Kidney glomerular epithelial cell (primary cell): ENCODE measurements around the gene GOLGA5.
"Not testable (repeated sequence)": the region's sequence is repeated elsewhere in the genome, so short reads cannot be mapped to it uniquely, and the experiment has no call there.

Experiments
- DNase-seq: peaks from one replicate; lab custom pipeline; 2025; lab: John Stamatoyannopoulos, UW

Gene GOLGA5, protein sequence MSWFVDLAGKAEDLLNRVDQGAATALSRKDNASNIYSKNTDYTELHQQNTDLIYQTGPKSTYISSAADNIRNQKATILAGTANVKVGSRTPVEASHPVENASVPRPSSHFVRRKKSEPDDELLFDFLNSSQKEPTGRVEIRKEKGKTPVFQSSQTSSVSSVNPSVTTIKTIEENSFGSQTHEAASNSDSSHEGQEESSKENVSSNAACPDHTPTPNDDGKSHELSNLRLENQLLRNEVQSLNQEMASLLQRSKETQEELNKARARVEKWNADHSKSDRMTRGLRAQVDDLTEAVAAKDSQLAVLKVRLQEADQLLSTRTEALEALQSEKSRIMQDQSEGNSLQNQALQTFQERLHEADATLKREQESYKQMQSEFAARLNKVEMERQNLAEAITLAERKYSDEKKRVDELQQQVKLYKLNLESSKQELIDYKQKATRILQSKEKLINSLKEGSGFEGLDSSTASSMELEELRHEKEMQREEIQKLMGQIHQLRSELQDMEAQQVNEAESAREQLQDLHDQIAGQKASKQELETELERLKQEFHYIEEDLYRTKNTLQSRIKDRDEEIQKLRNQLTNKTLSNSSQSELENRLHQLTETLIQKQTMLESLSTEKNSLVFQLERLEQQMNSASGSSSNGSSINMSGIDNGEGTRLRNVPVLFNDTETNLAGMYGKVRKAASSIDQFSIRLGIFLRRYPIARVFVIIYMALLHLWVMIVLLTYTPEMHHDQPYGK

GRCh38 chr14:92793709-92794546 lies at the start of gene GOLGA5:
GOLGA5 (plus strand) TSS chr14:92794305; CDS start chr14:92797438, 3,133 bp downstream.
- peak; percentile 99 for DNase-seq

DNA sequence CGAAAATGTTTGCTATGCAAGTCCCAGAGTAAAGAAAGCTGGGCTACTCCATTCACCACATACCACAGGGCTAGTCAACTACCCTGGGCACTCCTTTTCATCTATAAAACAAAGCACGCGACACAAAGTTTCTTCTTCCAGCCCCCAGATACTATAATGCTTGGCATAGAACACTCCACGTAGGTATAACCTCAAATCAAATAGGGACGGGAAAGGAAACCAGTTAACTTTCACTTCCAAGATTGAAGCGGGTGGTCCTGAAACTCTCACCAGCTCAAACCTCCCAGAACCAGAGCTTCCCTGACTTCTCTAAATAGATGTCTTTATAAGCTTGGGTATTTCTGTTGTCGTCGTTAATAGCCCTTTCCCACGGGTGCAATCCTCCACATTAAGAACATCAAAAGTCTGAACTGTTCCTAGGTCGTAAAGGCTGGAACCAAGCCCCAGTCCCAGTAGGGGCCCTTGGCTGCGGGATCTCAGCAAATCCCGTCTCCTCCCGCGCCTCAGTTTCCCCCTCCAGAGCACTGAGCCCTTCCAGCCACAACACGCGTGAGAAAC lies 46.3 kb upstream of the GOLGA5 start:
- no peak for DNase-seq

GRCh38 chr14:92748259-92749016 lies 45.7 kb upstream of the GOLGA5 start, which contains the start of gene LGMN:
LGMN (minus strand) TSS chr14:92748627; CDS start chr14:92732786, 15,841 bp downstream.
- peak; percentile 92 for DNase-seq

DNA sequence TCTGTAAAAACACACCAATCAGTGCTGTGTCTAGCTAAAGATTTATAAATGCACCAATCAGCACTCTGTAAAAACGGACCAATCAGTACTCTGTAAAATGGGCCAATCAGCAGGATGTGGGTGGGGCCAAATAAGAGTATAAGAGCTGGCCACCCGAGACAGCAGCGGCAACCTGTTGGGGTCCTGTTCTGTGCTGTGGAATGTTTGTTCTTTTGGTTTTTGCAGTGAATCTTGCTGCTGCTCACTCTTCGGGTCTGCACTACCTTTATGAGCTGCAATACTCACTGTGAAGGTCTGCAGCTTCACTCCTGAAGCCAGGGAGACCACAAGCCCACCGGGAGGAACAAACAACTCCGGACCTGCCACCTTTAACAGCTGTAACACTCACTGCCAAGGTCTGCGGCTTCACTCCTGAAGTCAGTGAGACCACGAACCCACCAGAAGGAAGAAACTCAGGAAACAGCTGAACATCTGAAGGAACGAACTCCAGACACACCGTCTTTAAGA lies 43.8 kb upstream of the GOLGA5 start:
- DNase-seq: not testable (repeated sequence)

DNA sequence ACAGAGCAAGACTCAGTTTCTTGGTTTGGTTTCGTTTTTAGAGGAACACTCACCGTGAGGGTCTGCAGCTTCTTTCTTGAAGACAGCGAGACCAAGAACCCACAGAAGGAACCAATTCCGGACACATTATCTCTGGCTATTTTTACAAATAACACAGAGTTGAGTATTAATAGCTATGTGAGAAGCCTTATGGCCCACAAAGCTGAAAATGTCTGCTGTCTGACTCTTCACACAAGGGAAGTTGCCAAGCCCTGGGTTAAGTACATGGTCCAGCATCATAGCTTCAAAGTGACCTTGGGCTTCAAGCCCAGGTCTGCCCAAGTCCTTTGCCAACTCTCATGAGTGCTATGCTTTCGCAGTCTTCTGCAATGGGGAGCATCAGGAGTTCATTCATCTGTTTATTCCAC lies 43.1 kb upstream of the GOLGA5 start:
- no peak for DNase-seq

- DNase-seq: no peak
These were observed 42.3 kb upstream of the GOLGA5 start for GRCh38 chr14:92751819-92752218.

- no peak for DNase-seq
These were observed 40.9 kb upstream of the GOLGA5 start for GRCh38 chr14:92753250-92753649.

GRCh38 chr14:92754966-92755365 lies 39.1 kb upstream of the GOLGA5 start:
- DNase-seq: no peak

GRCh38 chr14:92755495-92755894 lies 38.6 kb upstream of the GOLGA5 start:
- DNase-seq: no peak

DNA sequence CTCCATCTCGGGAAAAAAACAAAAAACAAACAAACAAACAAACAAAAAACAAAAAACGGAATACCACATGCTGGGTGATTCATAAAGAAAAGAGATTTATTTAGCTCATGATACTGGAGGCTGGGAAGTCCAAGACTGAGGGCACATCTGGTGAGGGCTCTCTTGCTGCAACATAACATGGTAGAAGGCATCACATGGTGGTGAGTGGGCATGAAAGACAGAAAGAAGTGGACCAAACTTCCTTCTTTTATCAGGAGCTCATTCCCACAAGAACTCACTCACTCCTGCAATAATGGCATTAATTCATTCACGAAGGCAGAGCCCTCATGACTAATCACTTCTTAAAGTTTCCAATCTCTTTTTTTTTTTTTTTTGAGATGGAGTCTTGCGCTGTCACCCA lies 37.7 kb upstream of the GOLGA5 start:
- no peak for DNase-seq

DNA sequence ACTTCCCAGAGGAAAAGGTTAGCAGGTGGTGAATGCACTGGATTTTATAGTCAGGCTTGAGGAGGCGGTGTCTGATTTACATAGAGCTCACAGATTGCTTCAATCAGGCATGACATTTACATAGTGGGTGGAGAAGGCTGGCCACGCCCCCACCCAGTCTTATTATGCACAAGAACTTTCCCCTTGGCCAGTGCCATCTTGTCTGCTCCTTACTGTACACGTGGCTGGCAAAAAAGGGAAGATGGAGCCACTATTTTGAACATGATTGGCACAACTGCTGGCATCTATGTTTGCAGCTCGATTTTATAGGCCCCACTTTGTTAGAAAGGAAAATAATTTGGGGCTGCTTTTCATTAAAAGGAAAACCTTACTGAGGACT lies 34.8 kb upstream of the GOLGA5 start:
- no peak for DNase-seq

DNA sequence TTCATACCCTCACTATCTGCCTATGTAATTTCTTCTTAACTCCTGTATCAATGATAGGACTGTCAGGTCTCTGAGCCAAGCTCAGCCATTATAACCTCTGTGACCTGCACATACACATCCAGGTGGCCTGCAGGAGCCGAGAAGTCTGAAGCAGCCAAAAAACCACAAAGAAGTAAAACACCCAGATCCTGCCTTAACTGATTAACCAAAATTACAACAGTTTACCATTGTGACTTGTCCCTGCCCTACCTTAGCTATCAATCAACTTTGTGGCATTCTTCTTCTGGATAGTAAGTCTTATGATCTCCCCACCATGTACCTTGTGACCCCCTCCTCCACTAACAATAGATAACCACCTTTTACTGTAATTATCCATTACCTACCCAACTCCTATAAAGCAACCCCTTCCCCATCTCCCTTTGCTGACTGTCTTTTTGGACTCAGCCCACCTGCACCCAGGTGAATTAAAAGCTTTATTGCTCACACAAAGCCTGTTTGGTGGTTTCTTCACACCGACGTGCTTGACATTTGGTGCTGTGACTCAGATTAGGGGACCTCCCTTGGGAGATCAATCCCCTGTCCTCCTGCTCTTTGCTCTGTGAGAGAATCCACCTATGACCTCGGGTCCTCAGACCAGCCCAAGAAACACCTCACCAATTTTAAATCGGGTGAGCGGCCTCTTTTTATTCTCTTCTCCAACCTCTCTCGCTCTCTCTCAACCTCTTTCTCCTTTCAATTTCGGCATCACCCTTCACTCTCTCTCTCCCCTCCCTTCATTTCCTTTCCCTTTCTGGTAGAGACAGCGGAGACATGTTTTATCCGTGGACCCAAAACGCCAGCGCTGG lies 34.2 kb upstream of the GOLGA5 start:
- no peak for DNase-seq

DNA sequence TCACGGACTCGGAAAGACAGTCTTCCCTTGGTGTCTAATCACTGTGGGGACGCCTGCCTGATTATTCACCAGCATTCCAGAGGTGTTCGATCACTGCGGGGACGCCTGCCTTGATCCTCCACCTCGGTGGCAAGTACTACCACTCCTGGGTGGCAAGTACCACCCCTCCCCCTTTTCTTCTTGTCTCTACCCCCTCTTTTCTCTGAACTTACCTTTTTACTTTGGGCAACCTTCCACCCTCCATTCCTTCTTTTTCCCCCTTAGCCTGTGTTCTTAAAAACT lies 33.6 kb upstream of the GOLGA5 start:
- no peak for DNase-seq

DNA sequence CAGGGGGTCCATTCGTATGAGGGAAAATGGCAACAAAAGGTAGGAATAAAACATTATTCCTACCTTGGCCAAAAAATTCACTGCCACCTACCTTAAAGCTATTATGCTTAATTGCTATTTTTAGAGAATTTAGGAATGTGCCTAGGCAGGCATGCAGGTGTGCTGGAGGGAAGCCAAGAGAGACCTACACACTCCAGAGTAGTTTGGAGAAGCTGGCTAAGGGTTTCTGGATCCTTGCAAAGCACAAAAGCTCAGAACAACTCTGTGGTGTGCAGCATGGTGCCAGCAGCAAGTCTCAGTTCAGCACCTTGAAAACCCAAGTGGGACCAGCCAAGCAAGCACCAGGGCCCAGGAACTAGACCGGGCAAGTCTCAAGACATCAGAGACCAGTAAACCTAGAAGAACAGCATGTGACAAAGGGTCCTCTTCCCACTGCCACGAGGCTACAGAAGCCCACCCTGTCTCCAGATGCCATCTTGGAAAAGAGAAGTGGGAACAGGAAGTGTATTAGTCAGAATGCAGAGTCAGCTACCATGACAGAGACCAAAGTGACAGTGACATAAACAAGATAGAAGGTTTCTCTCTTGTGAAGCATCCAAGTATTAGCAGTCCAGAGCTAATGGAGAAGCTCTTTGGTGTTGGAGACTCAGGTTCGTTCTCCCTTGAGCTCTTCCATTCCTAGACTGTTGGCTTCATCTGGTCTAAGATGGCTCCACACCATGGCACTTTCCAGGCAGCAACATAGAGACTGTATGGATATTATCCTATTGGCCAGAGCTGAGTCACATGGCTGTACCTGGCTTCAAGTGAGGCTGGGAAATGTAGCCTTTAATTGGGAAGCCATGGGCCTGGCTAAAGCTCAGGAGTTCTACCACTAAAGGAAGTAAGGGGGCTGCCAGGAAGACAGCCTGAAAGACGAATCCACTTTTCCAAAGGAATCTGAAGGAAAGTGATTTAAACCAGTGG lies 30.2 kb upstream of the GOLGA5 start:
- not testable (repeated sequence) for DNase-seq

GRCh38 chr14:92768236-92768635 lies 25.9 kb upstream of the GOLGA5 start:
- DNase-seq: peak; percentile 32

DNA sequence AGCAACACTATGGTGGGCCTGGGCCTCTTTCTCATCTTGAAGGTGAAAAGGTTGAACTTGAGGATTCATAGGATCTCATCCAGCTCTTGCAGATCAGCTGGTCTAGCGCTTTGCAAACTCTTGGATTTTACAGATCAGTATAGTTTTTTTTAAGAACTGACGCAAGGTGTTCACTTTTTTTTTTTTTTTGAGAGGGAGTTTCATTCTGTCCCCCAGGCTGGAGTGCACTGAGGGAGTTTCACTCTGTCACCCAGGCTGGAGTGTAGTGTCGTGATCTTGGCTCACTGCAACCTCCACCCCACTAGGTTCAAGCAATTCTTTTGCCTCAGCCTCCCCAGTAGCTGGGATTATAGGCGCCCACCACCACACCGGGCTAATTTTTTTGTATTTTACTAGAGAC lies 25.3 kb upstream of the GOLGA5 start:
- no peak for DNase-seq

GRCh38 chr14:92770484-92770883 lies 23.6 kb upstream of the GOLGA5 start:
- no peak for DNase-seq

DNA sequence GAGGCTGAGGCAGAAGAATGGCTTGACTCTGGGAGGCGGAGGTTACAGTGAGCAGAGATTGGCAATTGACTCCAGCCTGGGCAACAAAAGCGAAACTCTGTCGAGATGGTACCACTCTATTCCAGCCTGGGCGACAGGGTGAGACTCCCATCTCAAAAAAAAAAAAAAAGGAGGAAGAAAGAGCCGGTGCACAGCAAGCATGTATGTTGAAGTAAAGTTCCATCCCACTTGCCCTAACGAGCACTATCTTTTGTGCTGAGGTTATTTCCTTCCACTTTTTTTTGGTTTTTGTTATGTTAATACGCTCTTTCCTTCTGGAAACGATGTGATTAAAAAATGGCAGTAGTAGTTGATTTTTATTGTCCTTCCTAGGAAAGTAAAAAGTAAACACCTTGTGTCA lies 19.5 kb upstream of the GOLGA5 start:
- DNase-seq: no peak

GRCh38 chr14:92775292-92775691 lies 18.8 kb upstream of the GOLGA5 start:
- peak; percentile 57 for DNase-seq
